Common myeloid progenitor, CD34-positive (primary cell): ENCODE data around the gene PFKP.
"Not testable (repeated sequence)": the region's sequence is repeated elsewhere in the genome, so short reads cannot be mapped to it uniquely, and the experiment has no call there.

Experiments
- CTCF ChIA-PET: fragments of 350-600 bp; sonication (Branson Sonifier 250); formaldehyde crosslinking; loops from one replicate; lab custom pipeline; 2021; ENCODE audit warnings: antibody characterized with exemption; lab: Charles Lee
- POLR2A ChIA-PET: fragments of 350-600 bp; sonication (Branson Sonifier 250); formaldehyde crosslinking; loops from one replicate; lab custom pipeline; 2021; ENCODE audit warnings: antibody characterized with exemption; lab: Charles Lee
- DNase-seq, 3 donors: peaks; one replicate each; pipeline versions ENCODE4 v3.0.0 to v3.0.0-alpha.2; 2013
- H3K27ac ChIP-seq, 2 experiments: 1 replicate in 1 of 2; 2 replicates in 1 of 2; pipeline ENCODE4 v1.7.0; 2013; ENCODE audit warnings: inconsistent platforms in 2 of 2, low read length in 2 of 2, mild to moderate bottlenecking in 2 of 2, low read depth in 1 of 2, moderate library complexity in 1 of 2; ENCODE audit not compliant: severe bottlenecking in 2 of 2, insufficient read depth in 1 of 2, poor library complexity in 1 of 2
- H3K27me3 ChIP-seq, 5 experiments: replicated peaks in 2 of 5; 1 replicate in 3 of 5; 2 replicates in 2 of 5; pipeline versions ENCODE4 v1.6.1 to v1.7.0; 2013; ENCODE audit warnings: low read length in 4 of 5, mild to moderate bottlenecking in 2 of 5, moderate library complexity in 2 of 5, inconsistent platforms in 1 of 5; ENCODE audit not compliant: insufficient read depth in 5 of 5, control insufficient read depth in 4 of 5
- H3K36me3 ChIP-seq, 4 experiments: 1 replicate in 2 of 4; 2 replicates in 2 of 4; pipeline versions ENCODE4 v1.6.1 to v1.7.0; 2013; ENCODE audit warnings: low read length in 3 of 4, control low read depth in 1 of 4, mild to moderate bottlenecking in 1 of 4; ENCODE audit not compliant: control insufficient read depth in 4 of 4, insufficient read depth in 4 of 4
- H3K4me1 ChIP-seq, 4 experiments: 1 replicate in 3 of 4; 2 replicates in 1 of 4; pipeline versions ENCODE4 v1.6.1 to v1.7.1; 2013; ENCODE audit warnings: low read length in 3 of 4, mild to moderate bottlenecking in 3 of 4, control low read depth in 1 of 4, inconsistent platforms in 1 of 4, moderate library complexity in 1 of 4; ENCODE audit not compliant: control insufficient read depth in 4 of 4, insufficient read depth in 4 of 4; ENCODE audit errors: control extremely low read depth in 1 of 4
- H3K4me3 ChIP-seq, 7 experiments: 1 replicate in 4 of 7; 2 replicates in 3 of 7; pipeline versions ENCODE4 v1.5.1 to v1.7.0; 2013; ENCODE audit warnings: mild to moderate bottlenecking in 7 of 7, low read length in 6 of 7, moderate library complexity in 6 of 7, inconsistent platforms in 2 of 7, low read depth in 2 of 7, control low read depth in 1 of 7; ENCODE audit not compliant: insufficient read depth in 4 of 7, control insufficient read depth in 1 of 7; ENCODE audit errors: extremely low read depth in 1 of 7
- H3K9me3 ChIP-seq, 5 experiments: 1 replicate in 4 of 5; 2 replicates in 1 of 5; pipeline versions ENCODE4 v1.6.1 to v1.7.1; 2013; ENCODE audit warnings: low read length in 4 of 5, mild to moderate bottlenecking in 2 of 5, inconsistent platforms in 1 of 5, low read depth in 1 of 5, moderate library complexity in 1 of 5; ENCODE audit not compliant: control insufficient read depth in 4 of 5, insufficient read depth in 2 of 5; ENCODE audit errors: control extremely low read depth in 1 of 5
- WGBS: methylation state at CpG from one replicate; pipeline ENCODE4 v1.1.5; 2013; ENCODE audit not compliant: insufficient coverage; 5-methylcytosine and 5-hydroxymethylcytosine counted together

PFKP gene

DNA sequence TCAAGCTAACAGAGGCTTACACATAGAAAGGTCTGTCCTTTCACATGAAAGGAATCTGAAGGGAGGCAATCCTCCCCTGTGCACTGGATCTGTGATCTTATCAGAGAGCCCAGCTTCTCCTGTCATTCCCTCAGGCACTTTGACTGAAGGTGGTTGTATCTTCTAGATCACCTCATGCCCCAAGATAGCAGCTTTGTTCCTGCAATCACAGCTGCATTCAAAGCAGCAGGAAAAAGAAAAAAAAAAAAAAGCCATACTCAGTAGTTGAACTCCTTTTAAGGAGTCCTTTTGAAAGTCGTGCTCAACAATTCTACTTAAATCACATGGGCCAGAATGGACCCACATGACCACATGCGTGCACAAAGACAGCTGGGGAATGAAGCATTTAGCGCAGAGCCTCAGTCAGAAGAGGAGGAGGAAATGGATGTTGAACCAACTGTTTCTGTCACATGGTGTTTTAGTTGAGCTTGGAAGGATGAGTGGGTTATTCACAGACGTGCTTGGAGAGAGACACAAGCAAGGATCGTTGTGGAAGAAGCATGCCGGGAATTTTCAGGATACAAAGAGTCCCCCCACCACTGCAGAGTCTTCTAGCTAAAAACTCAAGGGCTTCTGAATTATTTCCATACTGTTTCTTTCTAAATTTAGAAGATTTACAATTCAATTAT, 13.0 kb upstream of the PFKP start:
- DNase-seq, result no peak
- Histone ChIP-seq H3K27ac (no peak overlapping the region), H3K4me3 (no peak overlapping the region), H3K27me3 (peaks cover 0 to 12% (median 0%) of the 10 kb centered on the region in 5 experiments), H3K9me3 (no peaks in the 10 kb centered on the region), H3K4me1 (no peaks in the 10 kb centered on the region), H3K36me3 (no peaks in the 10 kb centered on the region)
- CTCF ChIA-PET, result interaction anchor here (4.1 kb wide), 1 partner anchor 11 kb away, joined by 27 read pairs; no protein-coding TSS in a partner anchor
- WGBS, result 80% methylated on average over 1 of the region's 6 CpGs
- POLR2A ChIA-PET, result no interaction called here

DNA sequence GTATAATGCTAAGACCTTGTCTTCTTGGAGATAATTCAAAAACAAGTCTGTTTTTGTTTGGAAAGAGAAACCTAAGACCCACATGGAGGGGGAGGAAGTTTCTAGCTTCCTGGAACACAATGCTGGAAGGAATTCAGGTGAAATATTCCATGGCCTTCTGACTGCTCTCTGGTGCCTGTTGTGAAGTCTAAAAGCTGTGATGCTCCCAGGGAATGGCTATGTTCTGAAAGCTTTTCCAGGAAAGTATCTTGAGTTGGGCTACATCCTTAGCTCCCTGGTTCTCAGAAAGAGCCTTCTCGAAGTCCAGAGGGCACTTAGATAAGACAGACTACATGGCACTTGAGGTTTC, 12.5 kb upstream of the PFKP start:
- ChIA-PET CTCF (interaction anchor here (4.1 kb wide), 1 partner anchor 11 kb away, joined by 27 read pairs; no protein-coding TSS in a partner anchor), POLR2A (no interaction called here)
- H3K4me3 ChIP-seq, result no peak overlapping the region
- no peaks in the 10 kb centered on the region for H3K9me3 ChIP-seq
- no peak for DNase-seq
- no peaks in the 10 kb centered on the region for H3K4me1 ChIP-seq
- peaks cover 0 to 12% (median 0%) of the 10 kb centered on the region in 5 experiments for H3K27me3 ChIP-seq
- no peaks in the 10 kb centered on the region for H3K36me3 ChIP-seq
- WGBS, result no CpG with 5 or more reads among the region's 1 CpG
- H3K27ac ChIP-seq, result no peak overlapping the region

DNA sequence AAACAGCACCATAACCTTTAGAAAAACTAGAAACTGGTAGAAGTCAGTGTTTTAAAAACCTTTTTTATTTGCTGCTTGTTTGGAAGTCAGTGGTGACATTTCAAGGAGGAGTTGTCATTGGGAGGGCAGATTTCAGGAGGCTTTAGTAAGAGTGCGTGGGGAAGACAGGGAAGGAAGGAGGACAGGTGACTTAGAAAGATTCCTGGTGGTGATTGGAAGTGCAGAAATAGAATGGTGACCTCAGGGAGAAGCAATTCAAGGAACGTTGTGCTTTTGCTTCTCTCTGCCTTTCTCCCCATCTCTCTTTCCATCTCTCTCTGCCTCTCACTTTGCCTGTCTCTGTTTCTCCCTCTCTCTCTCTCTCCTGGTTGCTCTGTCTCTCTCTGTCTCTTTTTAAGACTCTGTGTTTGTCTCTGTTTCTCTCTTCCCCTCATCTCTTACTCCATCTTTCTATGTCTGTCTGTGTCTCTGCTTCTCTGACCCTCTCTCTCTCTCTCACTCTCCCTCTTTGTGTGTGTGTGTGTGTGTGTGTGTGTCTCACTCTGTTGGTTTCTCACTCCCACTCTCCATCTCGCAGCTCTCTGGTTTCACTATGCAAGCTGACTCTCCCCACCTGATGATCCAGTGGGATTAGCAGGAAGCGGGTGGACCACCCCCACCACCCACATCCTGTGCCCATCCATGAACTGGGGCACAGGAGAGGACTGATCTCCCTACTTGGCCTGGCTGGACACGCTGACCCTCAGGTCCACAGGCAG, 10.9 kb upstream of the PFKP start:
- CTCF ChIA-PET, result no interaction called here
- DNase-seq, result no peak
- Histone ChIP-seq H3K36me3 (no peaks in the 10 kb centered on the region), H3K27me3 (peaks cover 0 to 14% (median 0%) of the 10 kb centered on the region in 5 experiments), H3K4me3 (no peak overlapping the region), H3K9me3 (no peaks in the 10 kb centered on the region), H3K27ac (no peak overlapping the region), H3K4me1 (no peaks in the 10 kb centered on the region)
- WGBS, result 51% methylated on average over 3 of the region's 5 CpGs
- POLR2A ChIA-PET, result no interaction called here

GRCh38 chr10:3057946-3058345, 9.4 kb upstream of the PFKP start:
- Histone ChIP-seq H3K27me3 (peaks cover 0 to 14% (median 4%) of the 10 kb centered on the region in 5 experiments), H3K9me3 (no peaks in the 10 kb centered on the region), H3K27ac (no peak overlapping the region), H3K4me3 (no peak overlapping the region), H3K36me3 (no peaks in the 10 kb centered on the region), H3K4me1 (peaks cover 0 to 2% (median 0%) of the 10 kb centered on the region in 4 experiments)
- DNase-seq, result no peak
- POLR2A ChIA-PET, result no interaction called here
- 89% methylated on average over 5 of the region's 8 CpGs for WGBS
- CTCF ChIA-PET, result no interaction called here

- Histone ChIP-seq H3K27me3 (peaks cover 0 to 16% (median 5%) of the 10 kb centered on the region in 5 experiments), H3K4me1 (peaks cover 0 to 2% (median 0%) of the 10 kb centered on the region in 4 experiments), H3K4me3 (no peak overlapping the region), H3K9me3 (no peaks in the 10 kb centered on the region), H3K36me3 (no peaks in the 10 kb centered on the region), H3K27ac (no peak overlapping the region)
- ChIA-PET POLR2A (no interaction called here), CTCF (interaction anchor here (0.6 kb wide), 1 partner anchor 1194 kb away, joined by 3 read pairs; no protein-coding TSS in a partner anchor)
- DNase-seq, result no peak
- WGBS, result 88% methylated on average over 7 of the region's 8 CpGs
Observed at GRCh38 chr10:3059974-3060373, 7.4 kb upstream of the PFKP start.

DNA sequence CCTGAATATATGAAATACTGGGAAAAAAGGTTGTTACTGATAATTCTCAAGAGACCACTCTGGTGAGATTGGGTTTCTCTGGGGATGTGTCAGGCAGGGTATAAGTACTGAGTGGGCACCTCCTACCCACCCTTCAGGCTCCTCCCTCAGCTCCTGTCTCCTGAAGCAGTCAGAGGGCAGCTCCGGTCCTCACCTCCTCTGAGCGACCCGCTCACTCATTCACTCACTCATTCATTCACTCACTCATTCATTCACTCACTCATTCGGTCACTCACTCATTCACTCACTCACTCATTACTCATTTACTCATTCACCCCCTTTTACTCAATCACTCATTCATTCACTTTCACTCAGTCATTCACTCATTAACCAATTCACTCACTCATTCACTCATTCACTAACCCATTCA, 6.9 kb upstream of the PFKP start:
- ChIA-PET POLR2A (no interaction called here), CTCF (no interaction called here)
- Histone ChIP-seq H3K4me1 (peaks cover 0 to 2% (median 0%) of the 10 kb centered on the region in 4 experiments), H3K36me3 (no peaks in the 10 kb centered on the region), H3K4me3 (no peak overlapping the region), H3K27ac (no peak overlapping the region), H3K27me3 (peaks cover 0 to 15% (median 5%) of the 10 kb centered on the region in 5 experiments), H3K9me3 (no peaks in the 10 kb centered on the region)
- no peak for DNase-seq
- 76% methylated on average over 4 of the region's 4 CpGs for WGBS

DNA sequence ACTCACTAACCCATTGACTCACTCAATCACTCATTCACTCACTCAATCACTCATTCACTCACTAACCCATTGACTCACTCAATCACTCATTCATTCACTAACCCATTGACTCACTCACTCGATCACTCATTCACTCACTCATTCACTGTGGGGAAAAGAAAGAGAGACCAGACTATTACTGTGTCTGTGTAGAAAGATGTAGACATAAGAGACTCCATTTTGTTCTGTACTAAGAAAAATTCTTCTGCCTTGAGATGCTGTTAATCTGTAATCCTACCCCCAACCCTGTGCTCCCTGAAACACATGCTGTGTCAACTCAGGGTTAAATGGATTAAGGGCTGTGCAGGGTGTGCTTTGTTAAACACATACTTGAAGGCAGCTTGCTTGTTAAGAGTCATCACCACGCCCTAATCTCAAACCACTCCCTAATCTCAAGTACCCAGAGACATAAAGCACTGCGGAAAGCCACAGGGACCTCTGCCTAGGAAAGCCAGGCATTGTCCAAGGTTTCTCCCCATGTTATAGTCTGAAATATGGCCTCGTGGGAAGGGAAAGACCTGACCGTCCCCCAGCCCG, 5.9 kb upstream of the PFKP start:
- H3K27ac ChIP-seq, CTCF ChIA-PET, DNase-seq, H3K36me3 ChIP-seq, H3K9me3 ChIP-seq, POLR2A ChIA-PET, H3K4me1 ChIP-seq, H3K4me3 ChIP-seq: not testable (repeated sequence)
- peaks cover 0 to 25% (median 14%) of the 10 kb centered on the region in 5 experiments for H3K27me3 ChIP-seq
- no CpG with 5 or more reads among the region's 6 CpGs for WGBS
